Measurements from ENCODE around the gene CASZ1. TPM values are rescaled to one million over a fixed set of nuclear protein-coding genes. Genes with fewer than 3 reads are reported as not detected.

Gene CASZ1
- total RNA-seq, 1 donor from 2014 or later = 4.0 TPM

DNA sequence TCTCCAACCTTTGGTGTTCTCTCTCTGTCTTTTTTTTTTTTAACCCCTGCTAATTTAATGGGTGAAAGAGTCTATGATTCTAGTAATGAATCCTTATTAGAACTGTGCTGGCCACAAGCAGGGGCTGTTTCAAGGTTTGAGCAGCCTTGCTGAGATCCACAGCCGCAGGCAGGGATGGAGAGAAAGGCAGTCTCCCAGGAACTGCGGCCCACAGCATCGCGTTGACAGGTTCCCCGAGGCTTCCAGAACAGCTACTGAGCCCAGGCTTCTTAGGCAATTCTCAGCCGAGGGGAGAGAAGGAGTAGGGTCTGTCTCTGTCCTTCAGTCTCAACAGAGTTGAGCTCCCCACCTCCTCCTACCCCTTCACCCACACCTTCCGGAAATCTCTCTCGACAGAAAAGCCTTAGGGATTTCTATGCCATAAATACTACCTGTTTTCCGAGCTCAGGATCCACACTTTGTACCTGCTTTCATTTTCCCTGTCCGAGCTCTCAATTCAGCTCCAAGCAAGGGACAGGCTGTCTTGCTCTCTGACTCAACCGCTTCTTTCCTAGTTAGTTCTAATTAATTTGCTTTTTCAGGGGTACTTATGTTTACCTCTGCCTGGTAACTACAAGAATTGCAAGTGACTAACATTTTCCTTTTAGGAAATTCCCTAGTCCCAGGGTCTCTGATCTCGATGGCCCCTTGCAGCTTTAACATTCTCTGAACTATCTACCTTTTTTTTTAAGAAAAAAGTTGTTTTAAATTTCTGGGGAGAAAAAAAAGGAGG, 6.7 kb upstream of the CASZ1 start:
- H3K79me2 ChIP-seq (ENCODE audit: insufficient read depth, low read length) = no peaks in the 10 kb centered on the region
- TF ChIP-seq CTCF (IDR thresholded peaks at IDR 0.05; ENCODE audit: insufficient read depth, low read depth, low read length) (no peak), EZH2 (IDR thresholded peaks at IDR 0.05; ENCODE audit: insufficient read depth, low read length) (no peak)
- no peaks in the 10 kb centered on the region for H3K9me3 ChIP-seq (ENCODE audit: insufficient read depth, low read depth, low read length)
- no peaks in the 10 kb centered on the region for H3K4me1 Mint-ChIP-seq (ENCODE audit: low read depth, unreplicated experiment)
- FAIRE-seq (no peak), DNase-seq (ENCODE audit: low read depth) (no peak)
- no peak overlapping the region for H2AFZ ChIP-seq (ENCODE audit: low read depth, low read length)
- peaks cover 64% of the 10 kb centered on the region for H3K27me3 ChIP-seq (ENCODE audit: insufficient read depth, low read length)
- H3K36me3 Mint-ChIP-seq (ENCODE audit: low read depth, unreplicated experiment) = no peaks in the 10 kb centered on the region
- H3K9me3 Mint-ChIP-seq (ENCODE audit: unreplicated experiment) = no peaks in the 10 kb centered on the region
- H3K4me3 Mint-ChIP-seq (ENCODE audit: unreplicated experiment) = no peak overlapping the region
- H3K27me3 Mint-ChIP-seq (ENCODE audit: low read depth, unreplicated experiment) = peaks cover 67% of the 10 kb centered on the region
- H3K4me3 ChIP-seq (ENCODE audit: insufficient read depth, low read depth, low read length) = no peak overlapping the region
- H3K4me2 ChIP-seq (ENCODE audit: low read length) = no peak overlapping the region
- no peaks in the 10 kb centered on the region for H3K36me3 ChIP-seq (ENCODE audit: insufficient read depth, low read length)
- H3K9ac ChIP-seq (ENCODE audit: low read length) = no peak overlapping the region
- no peak overlapping the region for H3K27ac ChIP-seq (ENCODE audit: low read depth, low read length)
- no peak overlapping the region for H3K27ac Mint-ChIP-seq (ENCODE audit: unreplicated experiment)
- no peaks in the 10 kb centered on the region for H3K4me1 ChIP-seq (ENCODE audit: insufficient read depth, low read length)
- no peaks in the 10 kb centered on the region for H4K20me1 ChIP-seq (ENCODE audit: insufficient read depth, low read length)

DNA sequence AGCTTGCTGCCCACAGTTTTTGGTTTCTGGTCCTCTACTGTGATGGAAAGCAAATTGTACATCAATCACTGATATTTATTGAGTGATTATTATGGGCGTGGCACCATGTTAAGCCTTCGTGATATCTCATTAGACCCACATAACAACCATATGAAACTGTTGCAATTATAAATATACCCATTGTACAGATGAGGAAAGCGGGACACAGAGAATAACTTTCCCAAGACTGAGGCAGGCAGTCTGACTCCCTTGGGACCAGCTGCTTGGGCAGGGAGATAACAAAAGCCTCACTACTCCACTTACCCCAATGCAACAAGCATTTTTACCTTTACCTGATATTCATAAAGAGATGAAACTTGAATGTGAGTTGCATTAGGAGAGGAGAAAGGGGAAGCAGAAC, 4.3 kb upstream of the CASZ1 start:
- no peaks in the 10 kb centered on the region for H3K36me3 ChIP-seq (ENCODE audit: insufficient read depth, low read length)

More for the DNA sequence above, 4.3 kb upstream of the CASZ1 start:
- no peak overlapping the region for H3K4me3 Mint-ChIP-seq (ENCODE audit: unreplicated experiment)
- H3K27me3 Mint-ChIP-seq (ENCODE audit: low read depth, unreplicated experiment) = peaks cover 48% of the 10 kb centered on the region
- DNase-seq (ENCODE audit: low read depth) (no peak), FAIRE-seq (no peak)
- H3K4me2 ChIP-seq (ENCODE audit: low read length) = no peak overlapping the region
- H3K9ac ChIP-seq (ENCODE audit: low read length) = no peak overlapping the region
- H2AFZ ChIP-seq (ENCODE audit: low read depth, low read length) = no peak overlapping the region
- no peaks in the 10 kb centered on the region for H3K9me3 ChIP-seq (ENCODE audit: insufficient read depth, low read depth, low read length)
- H3K4me1 ChIP-seq (ENCODE audit: insufficient read depth, low read length) = no peaks in the 10 kb centered on the region
- TF ChIP-seq CTCF (IDR thresholded peaks at IDR 0.05; ENCODE audit: insufficient read depth, low read depth, low read length) (no peak), EZH2 (IDR thresholded peaks at IDR 0.05; ENCODE audit: insufficient read depth, low read length) (no peak)
- H3K36me3 Mint-ChIP-seq (ENCODE audit: low read depth, unreplicated experiment) = no peaks in the 10 kb centered on the region
- peaks cover 54% of the 10 kb centered on the region for H3K27me3 ChIP-seq (ENCODE audit: insufficient read depth, low read length)
- no peak overlapping the region for H3K27ac ChIP-seq (ENCODE audit: low read depth, low read length)
- no peaks in the 10 kb centered on the region for H3K79me2 ChIP-seq (ENCODE audit: insufficient read depth, low read length)
- H4K20me1 ChIP-seq (ENCODE audit: insufficient read depth, low read length) = no peaks in the 10 kb centered on the region
- H3K27ac Mint-ChIP-seq (ENCODE audit: unreplicated experiment) = no peak overlapping the region
- no peaks in the 10 kb centered on the region for H3K9me3 Mint-ChIP-seq (ENCODE audit: unreplicated experiment)
- H3K4me1 Mint-ChIP-seq (ENCODE audit: low read depth, unreplicated experiment) = no peaks in the 10 kb centered on the region
- H3K4me3 ChIP-seq (ENCODE audit: insufficient read depth, low read depth, low read length) = no peak overlapping the region
